Right hindlimb (tissue), 1 donor: ENCODE results near the gene IL17RA.

Source experiments
- DNase-seq: peaks from one replicate; pipeline ENCODE4 v3.0.0-alpha.2; 2018

IL17RA gene

GRCh38 chr22:17083811-17084441 is 874 bp upstream of the IL17RA start:
- no peak for DNase-seq

GRCh38 chr22:17085277-17086181 is 729 bp downstream of the IL17RA start:
- DNase-seq, result no peak

GRCh38 chr22:17086296-17086695 is 1.5 kb downstream of the IL17RA start:
- no peak for DNase-seq

- no peak for DNase-seq
These were observed 2.1 kb downstream of the IL17RA start for GRCh38 chr22:17086788-17087497.

- DNase-seq, result no peak
These were observed 2.8 kb downstream of the IL17RA start for GRCh38 chr22:17087498-17088131.

GRCh38 chr22:17090550-17090949 is 5.8 kb downstream of the IL17RA start:
- DNase-seq, result no peak

- no peak for DNase-seq
These were observed 7.1 kb downstream of the IL17RA start for GRCh38 chr22:17091851-17092250.

GRCh38 chr22:17093081-17093480 is 8.3 kb downstream of the IL17RA start:
- no peak for DNase-seq

GRCh38 chr22:17095538-17095937 is 10.7 kb downstream of the IL17RA start:
- no peak for DNase-seq

- no peak for DNase-seq
These were observed 11.3 kb downstream of the IL17RA start for GRCh38 chr22:17096071-17096470.

- no peak for DNase-seq
These were observed 12.3 kb downstream of the IL17RA start for GRCh38 chr22:17097062-17097461.

GRCh38 chr22:17097701-17098100 is 12.9 kb downstream of the IL17RA start:
- no peak for DNase-seq

GRCh38 chr22:17098379-17098819 is 13.6 kb downstream of the IL17RA start:
- no peak for DNase-seq

GRCh38 chr22:17100621-17101020 is 15.8 kb downstream of the IL17RA start:
- DNase-seq, result no peak

- DNase-seq, result no peak
These were observed 16.9 kb downstream of the IL17RA start for GRCh38 chr22:17101475-17102296.

- DNase-seq, result no peak
These were observed 17.5 kb downstream of the IL17RA start for GRCh38 chr22:17102297-17102667.

- no peak for DNase-seq
These were observed 18.6 kb downstream of the IL17RA start for GRCh38 chr22:17103351-17103750.

GRCh38 chr22:17104336-17104935 is 19.6 kb downstream of the IL17RA start:
- DNase-seq, result no peak

- no peak for DNase-seq
These were observed 20.6 kb downstream of the IL17RA start for GRCh38 chr22:17105143-17106129.

GRCh38 chr22:17106161-17106784 is 21.5 kb downstream of the IL17RA start:
- DNase-seq, result no peak
